Fibroblast of pulmonary artery (primary cell): ENCODE data around the gene RANGRF.

ENCODE experiments used
- DNase-seq: peaks from one replicate; pipeline ENCODE4 v3.0.0-alpha.2; 2010; ENCODE audit warnings: low read depth
- H3K4me3 ChIP-seq: replicated peaks from 2 replicates; pipeline ENCODE4 v1.5.1; 2011; ENCODE audit warnings: low read depth, mild to moderate bottlenecking, control low read depth, low read length, moderate library complexity
- TF ChIP-seq, protein P1 (sequence below): IDR thresholded peaks from 2 replicates; pipeline ENCODE4 v1.5.1; 2011; ENCODE audit warnings: mild to moderate bottlenecking, control low read depth, low read length, inconsistent platforms; ENCODE audit errors: missing control alignments

RANGRF gene

DNA sequence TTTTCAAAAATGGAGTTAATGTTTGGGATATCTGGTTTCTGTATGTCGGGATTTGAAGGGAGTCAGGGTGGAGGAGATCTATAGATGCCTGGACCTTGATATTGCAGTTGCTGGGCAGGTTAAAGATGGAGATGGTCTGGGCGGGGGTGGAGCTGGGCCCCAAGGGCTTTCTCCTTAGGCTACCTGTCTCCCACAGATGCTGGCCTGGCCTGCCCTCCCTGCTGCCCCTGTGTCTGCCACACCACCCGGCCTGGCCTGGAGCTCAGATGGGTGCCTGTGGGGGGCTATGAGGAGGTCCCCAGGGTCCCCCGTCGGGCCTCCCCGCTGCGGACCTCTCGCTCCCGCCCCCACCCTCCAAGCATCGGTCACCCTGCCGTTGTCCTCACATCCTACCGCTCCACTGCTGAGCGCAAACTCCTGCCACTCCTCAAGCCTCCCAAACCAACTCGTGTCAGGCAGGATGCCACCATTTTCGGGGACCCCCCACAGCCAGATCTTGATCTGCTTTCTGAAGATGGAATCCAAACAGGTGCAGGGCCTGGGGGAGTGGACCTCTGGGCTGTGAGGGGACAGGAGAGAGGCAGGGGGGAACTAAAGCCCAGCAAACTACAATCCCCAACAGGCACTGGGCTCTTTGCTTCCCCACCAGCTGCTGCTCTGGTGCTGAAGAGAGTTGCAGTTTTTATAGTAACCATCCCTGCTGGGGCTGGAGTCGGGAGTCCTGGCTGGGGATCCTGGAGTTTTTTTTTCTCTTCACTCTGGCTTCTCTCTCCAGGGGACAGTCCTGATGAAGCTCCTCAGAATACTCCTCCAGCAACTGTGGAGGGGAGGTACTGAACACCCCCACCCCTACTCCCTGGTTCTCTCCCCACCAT is 24.5 kb downstream of the RANGRF start:
- TF ChIP-seq, protein P1, sequence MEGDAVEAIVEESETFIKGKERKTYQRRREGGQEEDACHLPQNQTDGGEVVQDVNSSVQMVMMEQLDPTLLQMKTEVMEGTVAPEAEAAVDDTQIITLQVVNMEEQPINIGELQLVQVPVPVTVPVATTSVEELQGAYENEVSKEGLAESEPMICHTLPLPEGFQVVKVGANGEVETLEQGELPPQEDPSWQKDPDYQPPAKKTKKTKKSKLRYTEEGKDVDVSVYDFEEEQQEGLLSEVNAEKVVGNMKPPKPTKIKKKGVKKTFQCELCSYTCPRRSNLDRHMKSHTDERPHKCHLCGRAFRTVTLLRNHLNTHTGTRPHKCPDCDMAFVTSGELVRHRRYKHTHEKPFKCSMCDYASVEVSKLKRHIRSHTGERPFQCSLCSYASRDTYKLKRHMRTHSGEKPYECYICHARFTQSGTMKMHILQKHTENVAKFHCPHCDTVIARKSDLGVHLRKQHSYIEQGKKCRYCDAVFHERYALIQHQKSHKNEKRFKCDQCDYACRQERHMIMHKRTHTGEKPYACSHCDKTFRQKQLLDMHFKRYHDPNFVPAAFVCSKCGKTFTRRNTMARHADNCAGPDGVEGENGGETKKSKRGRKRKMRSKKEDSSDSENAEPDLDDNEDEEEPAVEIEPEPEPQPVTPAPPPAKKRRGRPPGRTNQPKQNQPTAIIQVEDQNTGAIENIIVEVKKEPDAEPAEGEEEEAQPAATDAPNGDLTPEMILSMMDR, result no peak
- H3K4me3 ChIP-seq, result no peak overlapping the region
- no peak for DNase-seq

DNA sequence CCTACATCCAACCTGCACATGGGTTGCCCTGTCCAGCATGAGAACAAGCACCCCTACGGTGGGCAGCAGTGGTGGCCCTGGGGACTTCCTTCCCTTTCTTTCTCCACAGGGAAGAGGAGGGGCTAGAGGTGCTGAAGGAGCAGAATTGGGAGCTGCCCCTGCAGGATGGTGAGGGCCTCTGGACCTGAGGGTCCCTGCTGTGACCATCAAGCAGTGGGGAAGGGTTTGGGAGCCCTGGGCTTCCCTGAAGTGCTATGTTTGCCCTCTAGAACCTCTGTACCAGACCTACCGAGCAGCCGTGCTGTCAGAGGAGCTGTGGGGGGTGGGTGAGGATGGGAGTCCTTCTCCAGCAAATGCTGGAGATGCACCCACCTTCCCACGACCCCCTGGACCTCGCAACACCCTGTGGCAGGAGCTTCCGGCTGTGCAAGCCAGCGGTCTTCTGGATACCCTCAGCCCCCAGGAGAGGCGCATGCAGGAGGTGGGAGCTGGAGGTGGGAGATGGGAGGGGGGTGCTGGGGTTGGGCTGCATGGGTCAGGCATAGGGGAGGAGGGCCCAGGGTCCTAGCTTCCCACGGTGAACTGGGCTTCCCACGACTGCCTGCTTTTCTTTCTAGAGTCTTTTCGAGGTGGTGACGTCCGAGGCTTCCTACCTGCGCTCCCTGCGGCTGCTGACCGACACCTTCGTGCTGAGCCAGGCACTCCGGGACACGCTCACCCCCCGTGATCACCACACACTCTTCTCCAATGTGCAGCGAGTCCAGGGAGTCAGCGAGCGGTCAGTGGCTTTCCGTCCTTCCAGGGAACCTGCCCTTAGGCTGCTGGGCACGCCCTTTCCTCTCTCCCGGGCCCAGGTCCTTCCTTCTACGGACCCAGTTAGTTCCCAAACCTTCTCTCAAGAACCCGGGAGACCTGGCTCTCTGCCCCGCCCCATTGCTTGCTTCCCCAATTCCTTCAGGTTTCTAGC is 26.6 kb downstream of the RANGRF start:
- TF ChIP-seq, protein P1, result no peak
- H3K4me3 ChIP-seq, result no peak overlapping the region
- no peak for DNase-seq

DNA sequence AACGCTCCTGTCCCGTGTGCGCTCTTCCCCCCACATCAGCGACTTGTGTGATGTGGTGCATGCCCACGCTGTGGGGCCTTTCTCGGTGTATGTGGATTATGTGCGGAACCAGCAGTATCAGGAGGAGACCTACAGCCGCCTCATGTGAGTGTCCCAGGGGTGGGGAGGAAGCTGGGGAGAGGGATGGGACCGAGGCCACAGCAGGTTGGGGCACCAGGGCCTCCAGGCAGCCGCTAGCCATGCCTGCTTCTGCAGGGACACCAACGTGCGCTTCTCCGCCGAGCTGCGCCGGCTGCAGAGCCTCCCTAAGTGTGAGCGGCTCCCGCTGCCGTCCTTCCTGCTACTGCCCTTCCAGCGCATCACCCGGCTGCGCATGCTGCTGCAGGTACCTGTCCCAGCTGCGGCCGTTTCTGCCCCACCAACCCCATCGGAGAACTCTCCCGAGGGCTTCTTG is 27.3 kb downstream of the RANGRF start:
- H3K4me3 ChIP-seq, result no peak overlapping the region
- DNase-seq, result no peak
- TF ChIP-seq, protein P1, result no peak

DNA sequence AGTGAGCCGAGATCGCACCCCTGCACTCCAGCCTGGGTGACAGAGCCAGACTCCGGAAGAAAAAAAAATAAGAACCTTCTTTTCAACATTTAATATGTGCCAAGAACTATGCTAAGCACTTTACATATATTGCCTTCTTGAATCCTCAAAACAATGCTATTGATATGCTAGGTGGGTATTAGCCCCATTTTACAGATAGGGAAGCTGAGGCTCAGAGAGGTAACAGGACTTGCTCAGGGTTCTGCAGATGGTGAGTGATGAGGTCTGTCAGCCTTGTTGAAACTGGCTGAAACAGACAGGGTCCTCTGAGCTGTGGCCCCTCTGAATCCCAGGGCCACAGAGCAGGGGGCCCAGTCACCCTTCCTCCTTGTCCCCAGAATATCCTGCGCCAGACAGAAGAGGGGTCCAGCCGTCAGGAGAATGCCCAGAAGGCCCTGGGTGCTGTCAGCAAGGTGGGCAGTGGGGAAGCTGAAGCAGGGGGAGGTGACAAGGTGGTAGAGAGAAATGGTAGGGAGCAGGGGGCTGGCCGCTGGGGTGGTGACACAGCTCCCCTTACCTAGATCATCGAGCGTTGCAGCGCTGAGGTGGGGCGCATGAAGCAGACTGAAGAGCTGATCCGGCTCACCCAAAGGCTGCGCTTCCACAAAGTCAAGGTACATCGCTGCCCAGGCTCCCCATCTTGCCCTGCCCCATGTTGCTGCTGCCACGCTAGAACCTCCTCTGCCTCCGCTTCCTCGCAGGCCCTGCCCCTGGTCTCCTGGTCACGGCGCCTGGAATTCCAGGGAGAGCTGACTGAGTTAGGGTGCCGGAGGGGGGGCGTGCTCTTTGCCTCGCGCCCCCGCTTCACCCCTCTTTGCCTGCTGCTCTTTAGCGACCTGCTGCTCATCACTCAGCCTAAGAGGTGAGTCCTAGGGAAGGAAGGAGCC is 29.8 kb downstream of the RANGRF start:
- DNase-seq, result no peak
- H3K4me3 ChIP-seq, result no peak overlapping the region
- TF ChIP-seq, protein P1, result no peak

DNA sequence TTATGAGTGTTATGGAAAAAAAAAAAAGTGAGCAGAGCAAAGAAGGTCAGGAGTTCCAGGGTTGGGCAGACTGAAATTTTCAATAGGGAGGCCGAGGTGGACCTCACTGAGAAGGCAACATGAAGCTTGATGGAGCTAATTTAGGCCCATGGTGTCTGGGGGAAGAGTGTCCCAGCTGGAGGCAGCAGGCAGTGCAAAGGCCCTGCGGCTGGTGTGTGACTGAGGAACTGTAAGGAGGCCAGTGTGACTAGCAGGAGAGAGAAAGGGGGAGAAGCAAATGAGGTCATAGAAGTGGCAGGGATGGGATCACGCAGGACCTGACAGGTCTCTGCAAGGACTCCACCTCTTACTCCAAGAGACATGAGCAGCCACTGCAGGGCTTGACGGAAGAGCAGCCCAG is 31.8 kb downstream of the RANGRF start:
- H3K4me3 ChIP-seq, result no peak overlapping the region
- DNase-seq, result no peak
- TF ChIP-seq, protein P1, result no peak

DNA sequence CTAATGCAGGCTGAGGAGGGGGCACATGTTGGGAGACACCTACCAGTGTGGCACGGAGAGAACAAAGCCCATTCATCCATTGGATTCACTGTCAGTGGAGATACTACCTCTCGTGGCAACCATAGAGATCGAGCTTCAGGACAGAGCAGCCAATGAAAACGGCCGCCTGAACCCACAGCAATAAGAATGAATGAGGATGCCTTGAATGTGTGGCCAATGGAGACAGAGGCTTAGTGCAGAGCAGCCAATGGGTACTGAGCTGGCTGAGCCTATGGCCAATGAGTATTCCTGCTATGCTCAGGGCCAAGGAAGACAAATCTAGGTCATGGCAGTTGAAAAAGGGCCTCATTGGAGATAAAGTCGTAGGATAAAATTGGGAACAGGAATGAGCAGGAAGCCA is 32.5 kb downstream of the RANGRF start:
- no peak overlapping the region for H3K4me3 ChIP-seq
- TF ChIP-seq, protein P1, result no peak
- no peak for DNase-seq
